Measurements from ENCODE around the gene CFHR3. TPM values are rescaled to one million over a fixed set of nuclear protein-coding genes. Genes with fewer than 3 reads are reported as not detected.
"Not testable (repeated sequence)": the region's sequence is repeated elsewhere in the genome, so short reads cannot be mapped to it uniquely, and the experiment has no call there.

CFHR3 gene
- total RNA-seq, 1 donor = not detected

DNA sequence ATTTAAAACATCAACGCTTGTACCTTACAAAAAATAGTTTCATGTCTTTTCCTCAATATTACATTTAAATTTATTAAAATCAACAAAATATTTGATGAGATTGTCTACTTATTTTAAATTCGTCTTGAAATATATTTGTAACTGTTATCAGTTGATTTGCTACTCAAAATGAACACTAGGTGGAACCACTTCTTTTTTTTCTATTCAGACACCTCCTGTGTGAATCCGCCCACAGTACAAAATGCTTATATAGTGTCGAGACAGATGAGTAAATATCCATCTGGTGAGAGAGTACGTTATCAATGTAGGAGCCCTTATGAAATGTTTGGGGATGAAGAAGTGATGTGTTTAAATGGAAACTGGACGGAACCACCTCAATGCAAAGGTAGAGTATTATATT lies 31.4 kb upstream of the CFHR3 start:
- peak; percentile 63 for DNase-seq (ENCODE audit: low read depth)
- TF ChIP-seq, protein P1, sequence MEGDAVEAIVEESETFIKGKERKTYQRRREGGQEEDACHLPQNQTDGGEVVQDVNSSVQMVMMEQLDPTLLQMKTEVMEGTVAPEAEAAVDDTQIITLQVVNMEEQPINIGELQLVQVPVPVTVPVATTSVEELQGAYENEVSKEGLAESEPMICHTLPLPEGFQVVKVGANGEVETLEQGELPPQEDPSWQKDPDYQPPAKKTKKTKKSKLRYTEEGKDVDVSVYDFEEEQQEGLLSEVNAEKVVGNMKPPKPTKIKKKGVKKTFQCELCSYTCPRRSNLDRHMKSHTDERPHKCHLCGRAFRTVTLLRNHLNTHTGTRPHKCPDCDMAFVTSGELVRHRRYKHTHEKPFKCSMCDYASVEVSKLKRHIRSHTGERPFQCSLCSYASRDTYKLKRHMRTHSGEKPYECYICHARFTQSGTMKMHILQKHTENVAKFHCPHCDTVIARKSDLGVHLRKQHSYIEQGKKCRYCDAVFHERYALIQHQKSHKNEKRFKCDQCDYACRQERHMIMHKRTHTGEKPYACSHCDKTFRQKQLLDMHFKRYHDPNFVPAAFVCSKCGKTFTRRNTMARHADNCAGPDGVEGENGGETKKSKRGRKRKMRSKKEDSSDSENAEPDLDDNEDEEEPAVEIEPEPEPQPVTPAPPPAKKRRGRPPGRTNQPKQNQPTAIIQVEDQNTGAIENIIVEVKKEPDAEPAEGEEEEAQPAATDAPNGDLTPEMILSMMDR (IDR thresholded peaks at IDR 0.05; ENCODE audit: insufficient read depth, low read length) = peak; percentile 41

DNA sequence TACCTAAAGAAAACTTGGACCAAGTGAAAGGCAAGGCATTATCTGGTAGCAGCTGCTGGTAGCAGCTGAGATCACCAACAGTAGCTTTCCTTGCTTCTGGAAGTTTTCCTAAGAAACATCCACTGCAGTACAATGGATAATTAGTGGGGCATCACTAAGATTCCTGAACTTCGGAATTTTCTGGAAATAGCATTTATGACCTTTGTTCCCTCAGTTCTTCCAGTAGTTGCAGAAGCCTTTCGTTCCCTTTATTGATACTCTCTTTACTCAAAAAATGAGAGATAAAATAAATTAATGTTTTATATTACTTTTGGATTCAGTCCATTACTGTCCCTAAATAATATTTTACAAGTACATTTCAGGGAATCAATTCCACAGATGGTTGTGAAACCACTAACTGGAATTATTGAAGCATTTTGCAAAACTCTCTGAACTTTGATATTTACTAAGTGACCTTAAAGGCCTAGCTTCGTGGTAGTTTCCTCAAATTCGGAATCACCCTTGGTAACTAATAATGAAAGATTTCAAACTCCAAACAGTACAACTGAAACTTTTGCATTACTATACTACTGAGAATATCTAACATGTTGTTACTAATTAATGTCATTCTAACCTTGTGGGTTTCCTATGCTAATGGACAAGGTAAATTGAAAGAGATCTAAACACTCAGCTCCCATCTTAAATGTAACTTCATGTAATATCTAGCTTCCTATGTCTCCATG lies 9.5 kb upstream of the CFHR3 start:
- not testable (repeated sequence) for H3K4me3 ChIP-seq (ENCODE audit: low read depth, low read length); DNase-seq (ENCODE audit: low read depth)

More for the DNA sequence above, 31.4 kb upstream of the CFHR3 start:
- H3K4me3 ChIP-seq (ENCODE audit: low read depth, low read length) = not testable (repeated sequence)

GRCh38 chr1:196769823-196770222 lies 4.8 kb upstream of the CFHR3 start:
- H3K4me3 ChIP-seq (ENCODE audit: low read depth, low read length); DNase-seq (ENCODE audit: low read depth): not testable (repeated sequence)

- H3K4me3 ChIP-seq (ENCODE audit: low read depth, low read length) = no peak overlapping the region
- no peak for DNase-seq (ENCODE audit: low read depth)
- TF ChIP-seq, protein P1 (IDR thresholded peaks at IDR 0.05; ENCODE audit: insufficient read depth, low read length) = no peak
Observed at GRCh38 chr1:196773713-196774112, 927 bp upstream of the CFHR3 start.

DNA sequence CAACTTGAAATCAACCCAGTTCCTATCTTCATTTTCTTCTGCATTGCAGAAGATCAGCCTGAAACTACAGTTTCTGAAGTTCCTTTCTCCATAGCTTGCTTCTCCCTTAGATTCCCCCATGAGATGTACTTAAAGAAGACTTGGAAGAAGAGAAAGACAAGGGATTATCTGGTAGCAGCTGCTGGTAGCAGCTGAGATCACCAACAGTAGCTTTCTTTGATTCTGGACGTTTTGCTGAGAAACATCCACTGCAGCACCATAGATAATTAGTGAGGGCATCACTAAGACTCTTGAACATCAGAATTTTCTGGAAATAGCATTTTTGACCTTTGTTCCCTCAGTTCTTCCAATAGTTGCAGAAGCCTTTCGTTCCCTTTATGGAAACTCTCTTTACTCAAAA lies 465 bp upstream of the CFHR3 start:
- no peak overlapping the region for H3K4me3 ChIP-seq (ENCODE audit: low read depth, low read length)
- TF ChIP-seq, protein P1 (IDR thresholded peaks at IDR 0.05; ENCODE audit: insufficient read depth, low read length) = no peak
- no peak for DNase-seq (ENCODE audit: low read depth)

- TF ChIP-seq, protein P1 (IDR thresholded peaks at IDR 0.05; ENCODE audit: insufficient read depth, low read length) = no peak
Observed at GRCh38 chr1:196777603-196778002, 3.0 kb downstream of the CFHR3 start.

DNA sequence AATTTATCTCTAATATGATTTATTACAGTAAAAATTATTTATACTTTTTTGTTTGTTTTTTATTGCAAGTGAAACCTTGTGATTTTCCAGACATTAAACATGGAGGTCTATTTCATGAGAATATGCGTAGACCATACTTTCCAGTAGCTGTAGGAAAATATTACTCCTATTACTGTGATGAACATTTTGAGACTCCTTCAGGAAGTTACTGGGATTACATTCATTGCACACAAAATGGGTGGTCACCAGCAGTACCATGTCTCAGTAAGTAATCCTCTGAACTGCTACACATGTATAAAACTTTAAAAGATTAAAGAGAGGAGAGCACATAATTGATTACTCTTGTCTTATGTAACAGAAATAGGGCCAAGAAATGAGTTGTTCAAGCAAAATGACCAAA lies 4.5 kb downstream of the CFHR3 start:
- DNase-seq (ENCODE audit: low read depth) = no peak

More at GRCh38 chr1:196777603-196778002, 3.0 kb downstream of the CFHR3 start:
- no peak for DNase-seq (ENCODE audit: low read depth)
- no peak overlapping the region for H3K4me3 ChIP-seq (ENCODE audit: low read depth, low read length)

DNA sequence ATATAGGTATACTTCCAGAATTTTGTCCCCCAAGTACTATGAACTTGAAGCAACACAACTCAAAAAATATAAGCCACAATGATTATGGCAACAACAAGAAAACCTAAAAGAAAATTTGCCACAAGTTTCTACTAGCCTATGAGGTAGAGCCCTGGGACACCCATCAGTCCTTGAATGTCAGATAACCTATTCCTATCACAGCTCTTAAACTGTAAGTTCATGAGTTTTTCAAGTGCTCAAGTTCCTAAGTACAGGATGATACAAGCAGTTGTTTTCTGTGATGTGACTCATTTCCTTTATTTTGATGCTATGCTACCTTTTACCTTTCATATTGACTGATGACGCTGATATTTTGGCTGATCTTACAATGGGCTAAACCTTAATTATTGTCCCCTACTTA lies 16.6 kb downstream of the CFHR3 start:
- H3K4me3 ChIP-seq (ENCODE audit: low read depth, low read length); DNase-seq (ENCODE audit: low read depth): not testable (repeated sequence)

More for the DNA sequence above, 4.5 kb downstream of the CFHR3 start:
- H3K4me3 ChIP-seq (ENCODE audit: low read depth, low read length) = no peak overlapping the region
- TF ChIP-seq, protein P1 (IDR thresholded peaks at IDR 0.05; ENCODE audit: insufficient read depth, low read length) = no peak

GRCh38 chr1:196794103-196794502 lies 19.5 kb downstream of the CFHR3 start:
- not testable (repeated sequence) for H3K4me3 ChIP-seq (ENCODE audit: low read depth, low read length); DNase-seq (ENCODE audit: low read depth)

Data from fibroblast of the aortic adventitia (primary cell).